Smooth muscle cell (in vitro differentiated cells): Measurements from ENCODE around the gene SETD6. TPM values are rescaled to one million over a fixed set of nuclear protein-coding genes. Genes with fewer than 3 reads are reported as not detected.

ENCODE experiments used
- DNase-seq: peaks from one replicate; lab custom pipeline; 2025; ENCODE audit not compliant: unreplicated experiment; lab: John Stamatoyannopoulos, UW
- H2AFZ ChIP-seq: fragments of 200-600 bp; sonication (generic); 2 replicates; pipeline ENCODE4 v1.6.0; 2016; ENCODE audit warnings: antibody characterized with exemption, low read depth, mild to moderate bottlenecking
- H3F3A ChIP-seq: fragments of 200-600 bp; sonication (generic); 2 replicates; pipeline ENCODE4 v1.6.0; 2017; ENCODE audit warnings: antibody characterized with exemption, low read depth
- H3K27ac ChIP-seq: fragments of 200-600 bp; sonication (generic); 2 replicates; pipeline ENCODE4 v1.5.1; 2016; ENCODE audit warnings: low read depth, mild to moderate bottlenecking
- H3K27me3 ChIP-seq: fragments of 200-600 bp; sonication (generic); 2 replicates; pipeline ENCODE4 v1.6.1; 2016; ENCODE audit warnings: low read depth, mild to moderate bottlenecking
- H3K36me3 ChIP-seq: fragments of 200-600 bp; sonication (generic); 2 replicates; pipeline ENCODE4 v1.5.1; 2016; ENCODE audit warnings: low read depth
- H3K4me1 ChIP-seq: fragments of 200-600 bp; sonication (generic); 2 replicates; pipeline ENCODE4 v1.5.1; 2016; ENCODE audit warnings: low read depth
- H3K4me2 ChIP-seq: fragments of 200-600 bp; sonication (generic); 2 replicates; pipeline ENCODE4 v1.6.0; 2016; ENCODE audit warnings: mild to moderate bottlenecking
- H3K4me3 ChIP-seq: fragments of 200-600 bp; sonication (generic); 2 replicates; pipeline ENCODE4 v1.5.1; 2016; ENCODE audit warnings: mild to moderate bottlenecking
- H3K79me2 ChIP-seq: fragments of 200-600 bp; sonication (generic); 2 replicates; pipeline ENCODE4 v1.6.0; 2016; ENCODE audit warnings: low read depth, mild to moderate bottlenecking
- H3K9ac ChIP-seq: fragments of 200-600 bp; sonication (generic); 2 replicates; pipeline ENCODE4 v1.6.0; 2016; ENCODE audit warnings: low read depth
- H3K9me3 ChIP-seq: fragments of 200-600 bp; sonication (generic); replicated peaks from 2 replicates; pipeline ENCODE4 v1.5.1; 2016; ENCODE audit warnings: low read depth
- H4K20me1 ChIP-seq: fragments of 200-600 bp; sonication (generic); 2 replicates; pipeline ENCODE4 v1.6.0; 2016; ENCODE audit warnings: low read depth
- CTCF ChIP-seq: fragments of 200-600 bp; sonication (generic); IDR thresholded peaks from 2 replicates; pipeline ENCODE4 v1.5.1; 2017; ENCODE audit warnings: borderline replicate concordance, mild to moderate bottlenecking, antibody characterized with exemption; ENCODE audit not compliant: insufficient read depth, poor library complexity, severe bottlenecking
- WGBS: methylation state at CpG from one replicate; pipeline ENCODE4 v1.1.7; 2016; ENCODE audit warnings: low lambda C conversion rate; 5-methylcytosine and 5-hydroxymethylcytosine counted together
- polyA plus RNA-seq: library from polyadenylated mRNA; unstranded; fragments of >200 nt; fragmentation: Nextera tagmentation; extraction: Ambion mirVana; gene quantifications from 2 replicates; pipeline ENCODE4 v1.2.1, GENCODE V29; 2016
- total RNA-seq: library from RNA; depleted of rRNA; stranded (reverse); fragments of >200 nt; gene quantifications from 2 replicates; pipeline ENCODE4 v1.2.3, GENCODE V29; 2014

The SETD6 gene
- total and polyA plus RNA-seq, 2 experiments from 2014 or later = 6.8 to 8.4 TPM

DNA sequence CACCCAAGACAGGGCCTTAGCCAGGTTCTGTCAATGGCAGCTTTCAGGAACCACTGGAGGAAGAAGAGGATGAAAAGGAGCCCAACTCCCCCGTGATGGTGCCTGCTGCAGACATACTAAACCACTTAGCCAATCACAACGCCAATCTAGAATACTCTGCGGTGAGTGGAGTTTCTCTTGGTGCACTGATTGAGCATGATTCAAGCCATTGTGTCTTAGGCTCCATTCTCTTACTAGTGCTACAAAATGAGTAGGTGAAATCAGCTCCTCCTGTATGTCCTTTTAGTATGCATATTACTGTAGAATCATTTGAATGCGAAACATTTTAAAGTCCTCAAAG lies 1.4 kb downstream of the SETD6 start:
- Histone ChIP-seq H3K4me3 (no peak overlapping the region), H2AFZ (no peak overlapping the region), H3K79me2 (no peaks in the 10 kb centered on the region), H3F3A (peaks cover 28% of the 10 kb centered on the region), H3K36me3 (peaks cover 20% of the 10 kb centered on the region), H3K9me3 (no peaks in the 10 kb centered on the region), H4K20me1 (peaks cover 37% of the 10 kb centered on the region), H3K27me3 (no peaks in the 10 kb centered on the region), H3K4me1 (peaks cover 10% of the 10 kb centered on the region), H3K4me2 (peak overlapping the region; percentile 99), H3K27ac (no peak overlapping the region), H3K9ac (no peak overlapping the region)
- DNase-seq = no peak
- 92% methylated on average over 4 of the region's 4 CpGs for WGBS
- no peak for TF ChIP-seq CTCF

- Histone ChIP-seq H3K4me1 (peaks cover 10% of the 10 kb centered on the region), H3K4me2 (no peak overlapping the region), H3K9ac (no peak overlapping the region), H3K27ac (no peak overlapping the region), H3K9me3 (no peaks in the 10 kb centered on the region), H4K20me1 (peaks cover 38% of the 10 kb centered on the region), H2AFZ (no peak overlapping the region), H3K4me3 (no peak overlapping the region), H3K27me3 (no peaks in the 10 kb centered on the region), H3F3A (peaks cover 28% of the 10 kb centered on the region), H3K36me3 (peaks cover 23% of the 10 kb centered on the region), H3K79me2 (peaks cover 2% of the 10 kb centered on the region)
- WGBS = 88% methylated on average over 8 of the region's 8 CpGs
- TF ChIP-seq CTCF = no peak
- DNase-seq = no peak
These were observed 3.0 kb downstream of the SETD6 start for GRCh38 chr16:58518083-58518979.

DNA sequence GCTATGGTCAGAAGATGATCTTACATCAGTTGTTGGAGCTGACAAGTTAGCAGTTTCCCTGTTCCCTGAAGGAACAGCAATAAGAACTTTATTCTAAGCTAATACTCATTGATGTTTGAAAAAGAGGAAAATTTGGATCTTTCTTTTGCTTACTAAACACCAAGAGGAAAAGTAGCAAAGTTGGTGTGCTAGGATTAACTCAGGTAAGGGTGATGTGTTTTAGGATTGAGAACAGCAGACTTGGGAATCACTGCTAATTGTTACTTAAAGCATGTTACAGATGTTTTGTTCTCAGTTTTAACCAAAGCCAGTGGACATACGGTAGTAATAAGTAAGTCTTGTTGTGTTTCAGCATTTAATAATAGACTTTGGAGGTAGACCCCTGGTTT lies 3.7 kb downstream of the SETD6 start:
- 100% methylated on average over 1 of the region's 1 CpG for WGBS
- DNase-seq = no peak
- Histone ChIP-seq H3F3A (peaks cover 28% of the 10 kb centered on the region), H3K27me3 (no peaks in the 10 kb centered on the region), H3K27ac (no peak overlapping the region), H3K79me2 (peaks cover 4% of the 10 kb centered on the region), H3K9me3 (no peaks in the 10 kb centered on the region), H3K4me1 (peaks cover 10% of the 10 kb centered on the region), H3K9ac (no peak overlapping the region), H4K20me1 (peaks cover 44% of the 10 kb centered on the region), H3K4me2 (no peak overlapping the region), H2AFZ (no peak overlapping the region), H3K4me3 (no peak overlapping the region), H3K36me3 (peaks cover 26% of the 10 kb centered on the region)
- TF ChIP-seq CTCF = no peak

GRCh38 chr16:58519707-58520106 lies 4.4 kb downstream of the SETD6 start:
- no peak for TF ChIP-seq CTCF
- Histone ChIP-seq H3K27ac (no peak overlapping the region), H3K9me3 (no peaks in the 10 kb centered on the region), H3K4me1 (peaks cover 5% of the 10 kb centered on the region), H3K79me2 (peaks cover 4% of the 10 kb centered on the region), H3K9ac (no peak overlapping the region), H3K4me2 (no peak overlapping the region), H2AFZ (no peak overlapping the region), H3K36me3 (peaks cover 29% of the 10 kb centered on the region), H3F3A (peaks cover 28% of the 10 kb centered on the region), H4K20me1 (peaks cover 44% of the 10 kb centered on the region), H3K4me3 (no peak overlapping the region), H3K27me3 (no peaks in the 10 kb centered on the region)
- no peak for DNase-seq
